Colonic mucosa (tissue), 4 donors: ENCODE measurements around the gene ATF6. TPM values are rescaled to one million over a fixed set of nuclear protein-coding genes. Genes with fewer than 3 reads are reported as not detected.

ENCODE experiments used
- DNase-seq: peaks from one replicate; pipeline ENCODE4 v3.0.0-alpha.2; 2020
- H3K27ac ChIP-seq: fragments of 200-600 bp; one replicate; pipeline ENCODE4 v1.8.0; 2021
- H3K27me3 ChIP-seq: fragments of 200-600 bp; one replicate; pipeline ENCODE4 v1.8.0; 2021
- H3K36me3 ChIP-seq: fragments of 200-600 bp; one replicate; pipeline ENCODE4 v1.8.0; 2021
- H3K4me1 ChIP-seq: fragments of 200-600 bp; one replicate; pipeline ENCODE4 v1.8.0; 2021; ENCODE audit warnings: mild to moderate bottlenecking
- H3K4me3 ChIP-seq: fragments of 200-600 bp; one replicate; pipeline ENCODE4 v1.8.0; 2021
- H3K9ac ChIP-seq, 2 donors: one replicate each; pipeline ENCODE4 v1.7.0; 2013; ENCODE audit warnings: control low read depth in 2 of 2, low read depth in 2 of 2, low read length in 2 of 2
- H3K9me3 ChIP-seq: fragments of 200-600 bp; one replicate; pipeline ENCODE4 v1.8.0; 2021
- intact Hi-C: fragments of 100-400 bp; cut with DNase I; formaldehyde crosslinking; loops from one replicate; pipeline ENCODE4 v1.14.1; 2022
- total RNA-seq, 2 donors: library from RNA; stranded (reverse); fragmentation: NEBNext Ultra II Directional in 1 of 2; extraction: Animal tissue kit (Norgen Biotek cat#: 25700) in 1 of 2; gene quantifications; one replicate each; pipeline ENCODE4 v1.2.1, GENCODE V29; 2021
- TF ChIP-seq, protein P1 (sequence below): fragments of 200-600 bp; IDR thresholded peaks from one replicate; pipeline ENCODE4 v1.8.0; 2022; ENCODE audit warnings: antibody characterized with exemption, mild to moderate bottlenecking
- donor health status: healthy.
- donor health status: DM: no; HTN: no; CAD: no.
- donor health status: DM: no; HTN: no; CAD: no.

ATF6 gene
- total RNA-seq, 2 donors from 2014 or later = 19.6 to 24.2 TPM

- intact Hi-C loops = no loop called here
- Histone ChIP-seq H3K27ac (no peak overlapping the region), H3K27me3 (no peaks in the 10 kb centered on the region), H3K4me1 (no peaks in the 10 kb centered on the region), H3K4me3 (no peak overlapping the region), H3K9me3 (no peaks in the 10 kb centered on the region), H3K36me3 (no peaks in the 10 kb centered on the region), H3K9ac (no peak overlapping the region)
- DNase-seq = no peak
- TF ChIP-seq, protein P1, sequence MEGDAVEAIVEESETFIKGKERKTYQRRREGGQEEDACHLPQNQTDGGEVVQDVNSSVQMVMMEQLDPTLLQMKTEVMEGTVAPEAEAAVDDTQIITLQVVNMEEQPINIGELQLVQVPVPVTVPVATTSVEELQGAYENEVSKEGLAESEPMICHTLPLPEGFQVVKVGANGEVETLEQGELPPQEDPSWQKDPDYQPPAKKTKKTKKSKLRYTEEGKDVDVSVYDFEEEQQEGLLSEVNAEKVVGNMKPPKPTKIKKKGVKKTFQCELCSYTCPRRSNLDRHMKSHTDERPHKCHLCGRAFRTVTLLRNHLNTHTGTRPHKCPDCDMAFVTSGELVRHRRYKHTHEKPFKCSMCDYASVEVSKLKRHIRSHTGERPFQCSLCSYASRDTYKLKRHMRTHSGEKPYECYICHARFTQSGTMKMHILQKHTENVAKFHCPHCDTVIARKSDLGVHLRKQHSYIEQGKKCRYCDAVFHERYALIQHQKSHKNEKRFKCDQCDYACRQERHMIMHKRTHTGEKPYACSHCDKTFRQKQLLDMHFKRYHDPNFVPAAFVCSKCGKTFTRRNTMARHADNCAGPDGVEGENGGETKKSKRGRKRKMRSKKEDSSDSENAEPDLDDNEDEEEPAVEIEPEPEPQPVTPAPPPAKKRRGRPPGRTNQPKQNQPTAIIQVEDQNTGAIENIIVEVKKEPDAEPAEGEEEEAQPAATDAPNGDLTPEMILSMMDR = no peak
Measured at GRCh38 chr1:161900160-161900559, 134.0 kb downstream of the ATF6 start.

GRCh38 chr1:161902182-161902581 is 136.1 kb downstream of the ATF6 start:
- H3K27me3 ChIP-seq = no peaks in the 10 kb centered on the region
- intact Hi-C loops = no loop called here
- no peak overlapping the region for H3K27ac ChIP-seq
- no peak overlapping the region for H3K4me3 ChIP-seq
- H3K4me1 ChIP-seq = no peaks in the 10 kb centered on the region
- TF ChIP-seq, protein P1 = no peak
- no peaks in the 10 kb centered on the region for H3K9me3 ChIP-seq
- no peak for DNase-seq
- no peaks in the 10 kb centered on the region for H3K36me3 ChIP-seq
- H3K9ac ChIP-seq = no peak overlapping the region

GRCh38 chr1:161905269-161905884 is 139.3 kb downstream of the ATF6 start:
- no peak overlapping the region for H3K4me3 ChIP-seq
- no peaks in the 10 kb centered on the region for H3K9me3 ChIP-seq
- no peaks in the 10 kb centered on the region for H3K27me3 ChIP-seq
- DNase-seq = no peak
- no peaks in the 10 kb centered on the region for H3K4me1 ChIP-seq
- no peak overlapping the region for H3K27ac ChIP-seq
- TF ChIP-seq, protein P1 = peak; percentile 46
- H3K36me3 ChIP-seq = no peaks in the 10 kb centered on the region
- intact Hi-C loops = no loop called here
- no peak overlapping the region for H3K9ac ChIP-seq

- Histone ChIP-seq H3K27ac (no peak overlapping the region), H3K4me1 (no peaks in the 10 kb centered on the region), H3K27me3 (no peaks in the 10 kb centered on the region), H3K4me3 (no peak overlapping the region), H3K9me3 (no peaks in the 10 kb centered on the region), H3K36me3 (no peaks in the 10 kb centered on the region), H3K9ac (no peak overlapping the region)
- intact Hi-C loops = no loop called here
- no peak for DNase-seq
- TF ChIP-seq, protein P1 = no peak
Measured at GRCh38 chr1:161907265-161907664, 141.1 kb downstream of the ATF6 start.

DNA sequence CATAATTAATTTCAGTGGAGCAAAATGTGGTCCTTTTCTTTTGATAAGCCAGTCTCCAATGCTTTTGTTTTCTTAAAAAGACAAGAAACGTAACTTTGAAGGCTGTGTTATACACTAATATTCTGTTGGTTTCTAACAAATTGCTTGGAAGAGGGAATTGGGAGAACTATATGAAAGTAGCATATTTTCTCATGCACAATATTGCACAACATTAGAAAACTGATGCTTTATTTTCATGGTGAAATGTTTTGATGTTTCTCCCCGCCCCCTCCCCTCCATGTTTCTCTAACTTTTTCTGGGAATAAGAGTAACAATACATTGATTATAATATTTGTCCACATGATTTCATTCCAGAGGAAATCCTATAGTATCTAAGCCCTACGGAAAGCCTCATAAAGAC is 142.1 kb downstream of the ATF6 start:
- no peaks in the 10 kb centered on the region for H3K4me1 ChIP-seq
- H3K36me3 ChIP-seq = no peaks in the 10 kb centered on the region
- no peak overlapping the region for H3K4me3 ChIP-seq
- intact Hi-C loops = no loop called here
- H3K27me3 ChIP-seq = no peaks in the 10 kb centered on the region
- H3K9ac ChIP-seq = no peak overlapping the region
- no peak for DNase-seq
- TF ChIP-seq, protein P1 = no peak
- no peaks in the 10 kb centered on the region for H3K9me3 ChIP-seq
- no peak overlapping the region for H3K27ac ChIP-seq
